IMR-90 (cell line): ENCODE measurements around the gene LRRC75B.

Experiments used
- BHLHE40 ChIP-seq: fragments of 150-350 bp; IDR thresholded peaks from 2 replicates; pipeline ENCODE4 v1.6.1; 2016; ENCODE audit warnings: mild to moderate bottlenecking, low read depth, low read length
- CTCF ChIP-seq: conservative IDR thresholded peaks from 2 replicates; pipeline ENCODE4 v1.5.1; 2012; ENCODE audit warnings: mild to moderate bottlenecking, low read depth, low read length, improper control_type of control experiment
- POLR2A ChIP-seq: IDR thresholded peaks from 2 replicates; pipeline ENCODE4 v1.6.1; 2012; ENCODE audit warnings: mild to moderate bottlenecking, low read depth, low read length
- RAD21 ChIP-seq: IDR thresholded peaks from 2 replicates; pipeline ENCODE4 v1.6.1; 2012; ENCODE audit warnings: low read length, improper control_type of control experiment
- RFX5 ChIP-seq: IDR thresholded peaks from 2 replicates; pipeline ENCODE4 v1.8.0; 2012; ENCODE audit warnings: low read depth, mild to moderate bottlenecking, low read length, moderate library complexity
- USF2 ChIP-seq: fragments of 150-350 bp; IDR thresholded peaks from 2 replicates; pipeline ENCODE4 v1.6.1; 2017; ENCODE audit warnings: mild to moderate bottlenecking, antibody characterized with exemption, low read length, low read depth

DNA sequence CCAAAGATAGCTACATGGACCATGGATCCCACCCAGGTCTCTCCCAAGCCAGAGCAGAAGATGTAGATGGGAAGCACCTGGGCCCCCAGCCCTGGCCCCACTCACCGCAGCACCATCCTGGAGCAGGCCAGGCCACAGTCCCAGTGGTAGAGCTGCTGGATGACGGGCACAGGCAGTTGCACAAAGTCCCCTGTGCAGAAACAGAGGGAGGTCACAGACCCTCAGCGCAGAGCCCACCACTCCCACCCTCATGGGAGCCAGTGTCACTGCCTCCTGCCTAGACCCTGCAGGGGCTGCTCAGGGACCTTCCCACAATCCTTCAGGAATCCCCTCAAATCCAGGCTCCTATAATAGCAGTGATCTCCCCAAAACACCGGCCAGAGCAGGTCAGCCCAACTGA lies 44.1 kb downstream of the LRRC75B start:
- no peak for TF ChIP-seq RFX5
- TF ChIP-seq CTCF, result no peak
- no peak for TF ChIP-seq RAD21
- no peak for TF ChIP-seq POLR2A
- no peak for TF ChIP-seq BHLHE40
- no peak for TF ChIP-seq USF2
